NCI-H69 (cell line): ENCODE measurements around the gene ZNF385B.

Experiments used
- DNase-seq: peaks from one replicate; lab custom pipeline; 2025; lab: John Stamatoyannopoulos, UW

The ZNF385B gene

GRCh38 chr2:179584760-179585159 is 276.7 kb downstream of the ZNF385B start:
- DNase-seq, result no peak

DNA sequence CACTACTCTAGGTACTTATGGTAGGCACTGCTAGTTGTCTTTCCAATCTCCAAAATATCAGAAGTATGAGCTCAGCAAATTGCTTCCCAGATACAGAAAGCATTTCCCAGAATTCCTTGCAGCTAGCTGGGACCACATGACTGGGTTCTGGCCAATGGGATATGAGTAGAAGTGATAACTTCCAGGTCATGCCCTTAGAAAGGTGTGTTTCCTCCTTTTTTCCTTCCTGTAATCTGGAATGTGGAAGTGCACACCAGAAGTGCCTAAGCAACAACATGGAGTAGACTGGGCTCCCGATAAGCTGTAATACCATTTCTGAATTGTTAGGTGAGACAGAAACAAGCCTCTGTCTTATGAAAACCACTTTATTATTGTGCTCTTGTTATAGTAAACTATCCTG is 279.8 kb downstream of the ZNF385B start:
- DNase-seq, result peak; percentile 1

- no peak for DNase-seq
These were observed 280.9 kb downstream of the ZNF385B start for GRCh38 chr2:179580378-179581146.

GRCh38 chr2:179579800-179580199 is 281.6 kb downstream of the ZNF385B start:
- DNase-seq, result no peak

DNA sequence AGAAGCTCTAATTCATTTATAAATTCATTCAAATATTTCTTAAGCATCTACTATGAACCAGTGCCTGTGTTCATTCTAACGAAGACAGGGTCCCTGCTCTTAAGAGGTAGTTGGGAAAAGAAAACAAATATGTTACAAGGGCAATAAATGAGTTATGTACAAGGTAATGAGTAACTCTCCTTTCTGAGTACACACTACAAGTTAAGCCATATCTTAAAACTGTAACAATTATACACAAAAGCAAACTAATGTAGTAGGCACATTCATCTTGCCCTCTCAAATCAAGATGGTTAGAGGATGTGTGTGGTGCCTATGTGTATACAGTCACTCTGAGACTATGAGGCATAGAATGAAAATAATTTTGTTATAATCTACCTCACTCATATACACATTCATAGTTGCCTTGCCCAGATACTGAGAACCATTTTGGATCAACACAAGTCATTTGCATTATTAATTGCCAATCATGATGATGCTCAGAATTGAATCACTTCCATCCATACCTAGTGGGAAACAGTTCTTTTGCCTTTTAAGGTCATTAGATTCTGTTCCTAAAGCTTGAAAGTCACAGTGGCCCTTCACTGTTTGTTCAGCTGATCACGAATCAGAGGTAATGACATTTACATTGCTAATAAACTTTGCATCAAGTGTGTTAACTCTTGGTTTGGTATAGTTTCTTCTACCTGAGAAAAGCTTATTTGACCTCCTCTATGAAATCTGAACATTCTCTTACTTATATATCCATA is 283.1 kb downstream of the ZNF385B start:
- DNase-seq, result no peak

DNA sequence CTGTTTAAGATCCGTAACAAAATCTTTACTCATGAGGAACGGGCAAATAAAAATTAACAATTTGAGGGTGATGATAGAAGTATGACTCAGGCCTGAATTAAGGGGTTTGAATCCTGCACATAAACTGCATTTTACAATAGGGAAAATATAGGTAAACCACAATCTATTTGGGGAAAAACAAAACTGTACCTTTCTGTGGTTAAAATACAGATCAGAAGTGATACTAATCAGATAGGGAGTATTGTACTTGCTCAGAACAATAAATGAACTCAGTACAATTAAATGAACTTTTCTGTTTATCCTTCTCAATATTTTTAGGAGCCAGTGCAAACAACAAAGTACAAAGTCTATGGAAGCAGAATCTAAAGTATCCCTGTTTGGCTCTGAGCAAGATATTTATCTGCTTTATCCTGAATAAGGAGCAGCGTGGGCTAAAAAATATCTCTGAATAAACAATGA is 287.3 kb downstream of the ZNF385B start:
- no peak for DNase-seq

- DNase-seq, result no peak
These were observed 288.9 kb downstream of the ZNF385B start for GRCh38 chr2:179572544-179572943.

DNA sequence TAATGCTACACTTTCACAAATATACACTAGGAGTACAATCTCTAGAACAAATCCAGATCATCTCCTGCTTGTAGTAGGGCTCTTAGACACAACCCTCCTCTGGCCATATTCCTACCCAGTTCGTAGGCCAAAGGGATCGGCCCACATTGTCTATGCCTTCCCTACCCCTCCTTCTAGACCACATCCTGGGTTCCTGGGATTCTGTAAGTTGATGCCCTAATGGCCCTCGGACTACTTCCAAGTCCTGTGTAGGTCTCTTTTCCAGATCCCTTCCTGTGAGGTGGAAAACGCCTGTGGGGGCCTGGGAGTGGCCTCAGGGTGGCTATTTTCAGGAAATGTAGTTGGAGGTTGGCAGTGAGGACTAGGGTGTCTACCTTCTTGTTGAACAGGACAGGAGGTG is 289.7 kb downstream of the ZNF385B start:
- DNase-seq, result no peak

DNA sequence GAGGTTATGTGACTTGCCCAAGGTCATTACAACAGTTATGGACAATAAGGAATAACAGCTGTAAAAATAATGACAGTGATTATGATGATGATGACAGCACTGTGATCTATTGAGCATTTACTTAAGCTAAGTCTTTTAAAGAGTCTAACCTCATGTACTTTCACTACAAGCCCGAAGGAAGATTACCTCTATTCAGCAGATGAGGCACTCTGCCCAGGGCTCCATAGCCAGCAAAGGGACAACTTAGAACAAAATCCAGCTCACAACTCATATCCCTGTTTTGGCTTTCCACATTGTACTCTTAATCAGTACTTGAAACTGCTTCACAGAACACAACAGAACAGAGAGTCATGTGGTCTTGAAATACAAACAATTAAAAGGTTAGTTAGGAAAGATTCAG is 290.2 kb downstream of the ZNF385B start:
- peak; percentile 33 for DNase-seq

- peak; percentile 11 for DNase-seq
These were observed 291.6 kb downstream of the ZNF385B start for GRCh38 chr2:179569831-179570233.

DNA sequence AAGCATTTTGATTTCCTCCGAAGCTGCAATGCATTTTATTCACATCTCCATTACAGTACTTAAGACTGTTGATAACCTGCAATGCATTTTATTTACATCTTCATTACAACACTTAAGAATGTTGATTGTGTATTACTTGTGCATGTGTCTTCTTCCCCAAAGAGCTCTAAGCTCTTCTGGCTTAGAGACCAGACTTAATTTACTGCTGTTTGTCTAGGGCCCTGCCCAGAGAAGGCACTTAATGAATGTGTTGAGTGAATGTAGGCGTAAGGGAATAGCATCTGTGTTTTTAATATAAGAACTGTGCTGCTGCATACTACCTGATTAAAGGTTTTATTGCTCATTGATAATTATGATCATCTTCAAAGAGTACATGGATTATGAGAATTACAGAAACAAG is 295.6 kb downstream of the ZNF385B start:
- peak; percentile 55 for DNase-seq

- peak; percentile 94 for DNase-seq
These were observed 299.0 kb downstream of the ZNF385B start for GRCh38 chr2:179562330-179562885.

GRCh38 chr2:179561702-179562101 is 299.7 kb downstream of the ZNF385B start:
- DNase-seq, result peak; percentile 77

- peak; percentile 55 for DNase-seq
These were observed 301.1 kb downstream of the ZNF385B start for GRCh38 chr2:179560257-179560735.

GRCh38 chr2:179559108-179559806 is 302.2 kb downstream of the ZNF385B start:
- peak; percentile 28 for DNase-seq

GRCh38 chr2:179558010-179558934 is 303.1 kb downstream of the ZNF385B start:
- DNase-seq, result peak; percentile 73

DNA sequence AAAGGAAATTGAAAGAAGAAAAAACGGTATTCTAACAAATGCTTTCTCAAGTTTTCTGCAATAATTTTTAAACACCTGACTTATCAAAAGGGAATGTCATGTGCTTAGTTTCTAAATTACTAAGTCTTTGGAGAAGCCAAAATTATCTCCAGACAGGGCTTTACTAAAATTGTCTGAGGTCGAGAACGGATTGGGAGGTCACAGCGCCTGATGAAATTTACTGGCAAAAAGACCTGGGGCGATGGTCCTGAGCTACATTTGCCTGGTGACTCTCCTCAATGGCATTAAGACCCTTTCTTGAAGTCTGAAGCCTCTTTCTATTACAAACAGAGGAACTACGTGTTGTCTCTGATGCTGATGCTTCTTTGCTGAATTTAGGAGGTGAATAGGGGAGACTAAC is 305.0 kb downstream of the ZNF385B start:
- DNase-seq, result peak; percentile 38

DNA sequence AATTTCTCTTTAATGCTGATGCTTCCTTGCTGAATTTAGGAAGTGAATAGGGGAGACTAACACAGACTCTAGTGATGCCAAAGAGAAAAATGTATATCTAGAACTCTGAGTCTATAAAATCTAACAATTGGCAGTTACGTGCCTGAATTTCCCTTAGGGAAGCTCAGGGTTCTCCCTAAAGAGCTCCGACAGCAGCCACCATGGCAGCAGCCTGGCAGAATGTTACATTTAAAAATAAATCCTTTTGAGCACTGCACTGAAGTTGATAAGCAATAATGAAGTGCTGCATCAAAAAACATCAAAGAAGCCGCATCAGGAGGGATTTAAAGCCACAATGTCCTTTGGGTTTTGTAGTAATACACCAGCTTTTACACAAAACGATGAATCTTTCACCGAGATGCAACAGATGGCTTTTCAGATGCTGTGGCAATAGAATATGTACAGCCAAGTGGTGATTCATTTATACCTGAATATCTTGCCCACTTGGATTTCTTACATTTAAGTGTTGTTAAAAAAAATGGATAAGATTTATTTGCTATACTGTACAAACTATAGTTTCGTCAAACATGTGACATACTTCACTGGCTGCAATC is 305.6 kb downstream of the ZNF385B start:
- peak; percentile 47 for DNase-seq

- DNase-seq, result no peak
These were observed 306.6 kb downstream of the ZNF385B start for GRCh38 chr2:179554639-179555386.

DNA sequence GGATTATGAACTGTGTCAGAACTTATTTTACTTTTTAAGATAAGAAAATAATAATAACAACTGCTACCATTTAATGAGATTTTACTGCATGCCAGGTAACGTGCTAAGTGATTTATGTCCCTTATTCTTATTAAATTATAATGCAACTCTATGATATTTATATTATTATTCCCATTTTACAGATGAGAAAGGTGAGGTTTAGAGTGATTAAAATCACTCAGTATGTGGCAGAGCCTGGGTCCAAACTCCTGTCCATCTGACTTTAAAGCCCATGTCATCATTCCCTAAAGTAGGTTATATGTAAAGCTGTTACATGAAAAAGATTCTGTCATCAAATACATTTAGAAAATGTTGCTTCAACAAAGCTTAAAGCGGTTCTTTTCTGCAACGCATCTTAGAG is 308.0 kb downstream of the ZNF385B start:
- DNase-seq, result no peak
